WERI-Rb-1 (cell line): ENCODE data around the gene MYCBPAP.
"Not testable (repeated sequence)": the region's sequence is repeated elsewhere in the genome, so short reads cannot be mapped to it uniquely, and the experiment has no call there.

Source experiments
- DNase-seq: peaks from one replicate; pipeline ENCODE4 v3.0.0-alpha.2; 2020
- H3K27ac ChIP-seq: fragments of 250-450 bp; sonication (Bioruptor Pico); 2 replicates; pipeline ENCODE4 v1.5.1; 2020; ENCODE audit warnings: mild to moderate bottlenecking, moderate library complexity
- H3K27me3 ChIP-seq: fragments of 250-450 bp; sonication (Bioruptor Pico); 2 replicates; pipeline ENCODE4 v1.5.1; 2021; ENCODE audit warnings: mild to moderate bottlenecking, low read depth, moderate library complexity; ENCODE audit not compliant: insufficient read depth, severe bottlenecking
- H3K36me3 ChIP-seq: fragments of 250-450 bp; sonication (Bioruptor Pico); 2 replicates; pipeline ENCODE4 v1.5.1; 2020; ENCODE audit warnings: mild to moderate bottlenecking, moderate library complexity
- H3K4me3 ChIP-seq: 2 replicates; pipeline ENCODE4 v1.5.1; 2011; ENCODE audit warnings: low read depth, mild to moderate bottlenecking, control low read depth, low read length
- H3K9me3 ChIP-seq: fragments of 250-450 bp; sonication (Bioruptor Pico); 2 replicates; pipeline ENCODE4 v1.5.1; 2021; ENCODE audit warnings: mild to moderate bottlenecking, moderate library complexity; ENCODE audit not compliant: severe bottlenecking
- TF ChIP-seq, protein P1 (sequence below): IDR thresholded peaks from 2 replicates; pipeline ENCODE4 v1.5.1; 2011; ENCODE audit warnings: low read depth, mild to moderate bottlenecking, control low read depth, inconsistent platforms, low read length

The MYCBPAP gene

DNA sequence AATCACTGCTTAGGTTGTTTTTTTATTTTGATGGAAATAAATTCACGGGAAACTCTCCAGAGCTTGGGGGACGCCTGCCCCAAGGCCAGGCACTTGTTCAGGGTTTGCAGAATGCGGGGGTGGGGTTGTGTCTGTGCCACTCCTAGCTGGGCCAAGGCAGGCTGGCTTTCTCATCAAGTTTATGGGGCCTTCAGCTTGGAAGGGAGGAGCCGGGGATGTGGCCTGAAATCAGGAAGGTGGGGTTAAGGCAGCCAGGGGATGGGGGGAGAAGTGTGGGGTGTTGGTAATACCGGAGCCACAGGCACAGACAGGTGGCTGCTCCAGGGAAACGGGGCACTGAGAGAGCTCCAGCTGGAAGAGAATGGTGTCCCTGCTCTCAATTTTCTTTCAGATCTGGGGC, 37.8 kb upstream of the MYCBPAP start:
- TF ChIP-seq, protein P1, sequence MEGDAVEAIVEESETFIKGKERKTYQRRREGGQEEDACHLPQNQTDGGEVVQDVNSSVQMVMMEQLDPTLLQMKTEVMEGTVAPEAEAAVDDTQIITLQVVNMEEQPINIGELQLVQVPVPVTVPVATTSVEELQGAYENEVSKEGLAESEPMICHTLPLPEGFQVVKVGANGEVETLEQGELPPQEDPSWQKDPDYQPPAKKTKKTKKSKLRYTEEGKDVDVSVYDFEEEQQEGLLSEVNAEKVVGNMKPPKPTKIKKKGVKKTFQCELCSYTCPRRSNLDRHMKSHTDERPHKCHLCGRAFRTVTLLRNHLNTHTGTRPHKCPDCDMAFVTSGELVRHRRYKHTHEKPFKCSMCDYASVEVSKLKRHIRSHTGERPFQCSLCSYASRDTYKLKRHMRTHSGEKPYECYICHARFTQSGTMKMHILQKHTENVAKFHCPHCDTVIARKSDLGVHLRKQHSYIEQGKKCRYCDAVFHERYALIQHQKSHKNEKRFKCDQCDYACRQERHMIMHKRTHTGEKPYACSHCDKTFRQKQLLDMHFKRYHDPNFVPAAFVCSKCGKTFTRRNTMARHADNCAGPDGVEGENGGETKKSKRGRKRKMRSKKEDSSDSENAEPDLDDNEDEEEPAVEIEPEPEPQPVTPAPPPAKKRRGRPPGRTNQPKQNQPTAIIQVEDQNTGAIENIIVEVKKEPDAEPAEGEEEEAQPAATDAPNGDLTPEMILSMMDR = no peak
- Histone ChIP-seq H3K9me3 (no peaks in the 10 kb centered on the region), H3K4me3 (no peak overlapping the region), H3K27ac (no peak overlapping the region), H3K36me3 (no peaks in the 10 kb centered on the region), H3K27me3 (no peaks in the 10 kb centered on the region)
- DNase-seq = peak; percentile 71

DNA sequence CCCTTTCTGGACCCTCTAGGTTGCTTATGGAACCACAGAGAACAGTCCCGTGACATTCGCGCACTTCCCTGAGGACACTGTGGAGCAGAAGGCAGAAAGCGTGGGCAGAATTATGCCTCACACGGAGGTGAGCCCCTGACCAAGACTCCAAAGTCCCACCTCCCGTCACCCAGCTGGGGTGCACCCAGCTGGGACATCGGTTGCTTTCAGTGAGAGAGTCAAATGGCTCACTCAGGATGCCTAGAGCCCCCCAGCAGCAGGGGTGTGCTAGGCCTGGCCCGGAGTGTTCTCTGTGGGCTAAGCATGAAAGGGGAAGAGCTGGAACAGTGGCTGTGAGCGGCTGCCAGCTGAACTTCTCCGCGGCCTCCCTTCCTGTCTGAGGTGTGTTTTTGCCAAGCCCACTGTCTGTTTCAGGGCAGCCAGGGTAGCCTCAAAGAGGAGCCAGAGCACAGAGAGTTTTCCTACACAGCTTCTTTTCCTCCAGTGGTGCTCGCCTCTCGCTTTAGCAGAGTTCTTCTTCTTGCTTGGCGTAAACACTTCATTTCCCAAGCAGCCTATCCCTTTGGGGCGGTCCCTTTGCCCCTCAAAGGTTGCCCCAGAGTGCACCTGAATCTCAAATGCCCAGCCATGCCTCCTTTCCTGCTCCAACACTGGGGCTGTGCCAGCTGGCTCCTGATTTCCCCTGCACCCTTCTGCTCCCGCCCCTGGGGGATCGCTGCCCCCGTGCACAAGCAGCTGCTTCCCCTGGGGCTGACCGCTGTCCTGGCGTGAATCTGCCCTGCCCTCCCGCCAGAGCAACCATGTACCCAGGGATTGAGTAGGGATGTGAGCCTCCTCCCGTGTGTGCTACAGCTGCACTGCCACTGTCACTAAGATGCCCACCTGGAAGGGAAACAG, 37.0 kb upstream of the MYCBPAP start:
- Histone ChIP-seq H3K27me3 (no peaks in the 10 kb centered on the region), H3K9me3 (no peaks in the 10 kb centered on the region), H3K27ac (no peak overlapping the region), H3K36me3 (no peaks in the 10 kb centered on the region), H3K4me3 (no peak overlapping the region)
- TF ChIP-seq, protein P1 = no peak
- no peak for DNase-seq

DNA sequence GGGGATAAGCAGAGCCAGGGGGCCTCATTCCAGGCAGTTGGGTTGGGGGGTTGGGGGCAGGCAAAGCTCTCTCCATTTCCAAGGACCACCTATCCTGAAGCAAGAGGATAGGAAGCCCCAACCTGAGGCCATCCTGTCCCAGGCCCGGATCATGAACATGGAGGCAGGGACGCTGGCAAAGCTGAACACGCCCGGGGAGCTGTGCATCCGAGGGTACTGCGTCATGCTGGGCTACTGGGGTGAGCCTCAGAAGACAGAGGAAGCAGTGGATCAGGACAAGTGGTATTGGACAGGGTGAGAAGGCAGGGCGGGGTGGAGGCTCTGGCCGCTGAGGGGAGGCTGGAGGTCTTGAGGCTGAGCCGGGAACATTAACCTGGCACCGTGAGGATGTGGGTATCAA, 36.0 kb upstream of the MYCBPAP start:
- no peaks in the 10 kb centered on the region for H3K27me3 ChIP-seq
- no peak for DNase-seq

DNA sequence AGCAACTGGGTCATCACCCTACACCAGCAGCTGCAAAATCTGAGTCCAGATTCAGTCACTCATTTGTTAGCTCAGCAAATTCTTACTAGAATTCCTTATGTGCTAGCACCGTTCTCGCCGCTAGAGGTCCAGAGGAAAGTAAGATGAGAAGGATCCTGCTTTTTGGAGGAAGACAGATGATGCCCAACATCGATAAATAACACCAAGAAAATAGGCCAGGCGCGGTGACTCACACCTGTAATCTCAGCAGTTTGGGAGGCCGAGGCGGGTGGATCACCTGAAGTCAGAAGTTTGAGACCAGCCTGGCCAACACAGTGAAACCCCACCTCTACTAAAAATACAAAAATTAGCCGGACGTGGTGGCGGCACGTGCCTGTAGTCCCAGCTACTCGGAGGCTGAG, 35.5 kb upstream of the MYCBPAP start:
- H3K9me3 ChIP-seq, DNase-seq, H3K4me3 ChIP-seq, H3K36me3 ChIP-seq, H3K27ac ChIP-seq, H3K27me3 ChIP-seq: not testable (repeated sequence)

More for the DNA sequence above, 36.0 kb upstream of the MYCBPAP start:
- TF ChIP-seq, protein P1 = no peak
- H3K4me3 ChIP-seq = no peak overlapping the region
- H3K27ac ChIP-seq = no peak overlapping the region
- no peaks in the 10 kb centered on the region for H3K36me3 ChIP-seq
- H3K9me3 ChIP-seq = no peaks in the 10 kb centered on the region

DNA sequence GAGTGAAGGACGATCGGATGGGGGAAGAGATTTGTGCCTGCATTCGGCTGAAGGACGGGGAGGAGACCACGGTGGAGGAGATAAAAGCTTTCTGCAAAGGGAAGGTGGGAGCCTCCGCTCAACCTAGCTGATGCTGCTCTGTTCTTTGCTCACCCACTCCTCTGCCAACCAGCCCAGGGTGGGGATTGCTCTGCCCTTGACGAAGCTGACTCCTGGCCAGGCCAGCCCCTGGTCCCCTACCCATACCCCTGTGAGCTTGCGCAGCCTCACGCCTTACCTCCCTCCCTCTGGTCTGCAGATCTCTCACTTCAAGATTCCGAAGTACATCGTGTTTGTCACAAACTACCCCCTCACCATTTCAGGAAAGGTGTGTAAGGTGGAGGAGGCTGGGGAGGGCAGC, 34.3 kb upstream of the MYCBPAP start:
- no peaks in the 10 kb centered on the region for H3K27me3 ChIP-seq
- TF ChIP-seq, protein P1 = no peak
- H3K9me3 ChIP-seq = no peaks in the 10 kb centered on the region
- H3K36me3 ChIP-seq = no peaks in the 10 kb centered on the region
- no peak overlapping the region for H3K4me3 ChIP-seq
- DNase-seq = no peak
- no peak overlapping the region for H3K27ac ChIP-seq

DNA sequence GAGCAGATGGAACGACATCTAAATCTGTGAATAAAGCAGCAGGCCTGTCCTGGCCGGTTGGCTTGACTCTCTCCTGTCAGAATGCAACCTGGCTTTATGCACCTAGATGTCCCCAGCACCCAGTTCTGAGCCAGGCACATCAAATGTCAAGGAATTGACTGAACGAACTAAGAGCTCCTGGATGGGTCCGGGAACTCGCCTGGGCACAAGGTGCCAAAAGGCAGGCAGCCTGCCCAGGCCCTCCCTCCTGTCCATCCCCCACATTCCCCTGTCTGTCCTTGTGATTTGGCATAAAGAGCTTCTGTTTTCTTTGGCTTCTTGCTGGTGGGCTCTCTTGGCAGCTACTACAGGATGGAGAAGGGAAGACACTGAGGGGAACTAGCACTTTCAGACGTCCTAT, 33.7 kb upstream of the MYCBPAP start:
- H3K27me3 ChIP-seq = no peaks in the 10 kb centered on the region
- H3K36me3 ChIP-seq = no peaks in the 10 kb centered on the region
- TF ChIP-seq, protein P1 = no peak
- H3K4me3 ChIP-seq = no peak overlapping the region
- DNase-seq = no peak
- no peak overlapping the region for H3K27ac ChIP-seq
- H3K9me3 ChIP-seq = no peaks in the 10 kb centered on the region
